Activated CD8-positive, alpha-beta memory T cell treated with anti-CD3 and anti-CD28 coated beads, Interleukin-2, amount 50 U/mL, for 1 hour (primary cell): ENCODE results near the gene LAMB3.

Experiments used
- DNase-seq: peaks from one replicate; pipeline ENCODE4 v3.0.0-alpha.2; 2020; ENCODE audit errors: extremely low read depth

LAMB3 gene

GRCh38 chr1:209617755-209618154 lies 34.5 kb downstream of the LAMB3 start:
- no peak for DNase-seq

- DNase-seq: no peak
Measured at GRCh38 chr1:209617047-209617673, 35.1 kb downstream of the LAMB3 start.

- no peak for DNase-seq
Measured at GRCh38 chr1:209616366-209617046, 35.7 kb downstream of the LAMB3 start.

- DNase-seq: no peak
Measured at GRCh38 chr1:209614906-209615305, 37.3 kb downstream of the LAMB3 start.

GRCh38 chr1:209614151-209614420 lies 38.1 kb downstream of the LAMB3 start:
- no peak for DNase-seq

- no peak for DNase-seq
Measured at GRCh38 chr1:209613400-209614150, 38.6 kb downstream of the LAMB3 start.

- DNase-seq: no peak
Measured at GRCh38 chr1:209612646-209613399, 39.4 kb downstream of the LAMB3 start.

GRCh38 chr1:209611771-209612570 lies 40.3 kb downstream of the LAMB3 start:
- no peak for DNase-seq

GRCh38 chr1:209610631-209610905 lies 41.7 kb downstream of the LAMB3 start:
- DNase-seq: no peak

- no peak for DNase-seq
Measured at GRCh38 chr1:209609791-209610630, 42.2 kb downstream of the LAMB3 start.

GRCh38 chr1:209609041-209609790 lies 43.0 kb downstream of the LAMB3 start:
- no peak for DNase-seq

- no peak for DNase-seq
Measured at GRCh38 chr1:209607795-209608178, 44.4 kb downstream of the LAMB3 start.

GRCh38 chr1:209607102-209607794 lies 45.0 kb downstream of the LAMB3 start:
- no peak for DNase-seq

- no peak for DNase-seq
Measured at GRCh38 chr1:209603877-209604276, 48.3 kb downstream of the LAMB3 start.

GRCh38 chr1:209601809-209602657 lies 50.2 kb downstream of the LAMB3 start:
- DNase-seq: no peak

- DNase-seq: no peak
Measured at GRCh38 chr1:209600541-209600940, 51.7 kb downstream of the LAMB3 start.

GRCh38 chr1:209598227-209598626 lies 54.0 kb downstream of the LAMB3 start:
- DNase-seq: no peak

GRCh38 chr1:209597499-209597898 lies 54.7 kb downstream of the LAMB3 start:
- DNase-seq: no peak
